Stimulated activated naive CD4-positive, alpha-beta T cell (primary cell): ENCODE measurements around the gene DLX2.

Experiments
- DNase-seq, 6 experiments: peaks; one replicate each; lab custom pipeline; 2025; lab: John Stamatoyannopoulos, UW

DLX2 gene

DNA sequence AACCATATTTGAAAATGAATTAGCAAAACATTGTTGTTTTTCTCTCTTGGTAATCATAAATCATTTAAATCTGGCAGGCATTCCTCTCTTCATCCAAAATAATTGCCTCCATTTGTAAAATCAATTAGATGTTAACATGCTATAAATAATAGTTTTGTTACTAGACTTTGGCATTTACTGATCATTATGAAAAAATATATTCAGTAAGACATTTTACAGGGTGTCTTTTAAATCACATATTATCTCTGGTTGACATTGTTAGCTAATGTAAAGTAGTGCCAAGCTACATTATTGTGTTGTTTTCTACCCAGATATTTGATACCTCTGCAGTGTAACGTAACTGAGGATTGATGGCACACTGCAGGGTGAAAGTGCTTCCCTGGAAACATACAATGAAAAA lies 49.2 kb downstream of the DLX2 start:
- no peak for DNase-seq

- no peak for DNase-seq
Observed at GRCh38 chr2:172052000-172052983, 50.4 kb downstream of the DLX2 start.

DNA sequence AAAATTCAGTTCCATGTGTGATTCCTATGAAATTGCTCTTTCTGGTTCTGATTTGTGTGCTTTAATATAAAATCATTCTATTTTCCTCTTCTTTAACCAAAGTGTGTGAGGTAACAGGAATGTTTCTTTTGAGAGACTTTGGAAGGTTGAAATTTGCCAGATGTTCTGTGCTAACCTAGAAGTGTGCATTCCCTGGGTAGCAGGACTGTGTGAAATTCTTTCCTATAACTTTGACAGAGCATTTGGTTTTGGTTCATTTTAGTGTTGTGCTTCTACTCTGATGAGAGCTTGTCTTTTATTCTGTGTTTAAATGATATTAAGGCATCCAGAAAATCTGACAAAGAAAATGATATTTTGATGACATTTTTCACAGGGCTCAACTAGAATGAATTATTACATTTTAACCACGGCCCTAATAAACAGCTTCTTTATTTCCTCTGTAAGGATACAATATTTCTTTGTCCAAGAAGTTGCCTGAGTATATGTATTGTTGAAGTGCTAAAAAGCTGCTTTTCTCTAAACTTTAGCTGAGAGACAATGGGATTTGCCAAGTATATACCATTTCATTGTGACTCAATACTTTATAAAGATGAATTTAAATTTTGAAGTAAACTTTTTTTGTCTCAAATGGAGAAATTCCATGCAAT lies 52.1 kb downstream of the DLX2 start:
- no peak for DNase-seq

- DNase-seq = no peak
Observed at GRCh38 chr2:172049567-172050120, 53.1 kb downstream of the DLX2 start.
